RWPE1 (cell line): Measurements from ENCODE around the gene UNC50.

Experiments used
- CTCF ChIA-PET: fragments of 350-600 bp; sonication (Branson Sonifier 250); formaldehyde crosslinking; extraction: SDS; loops from one replicate; lab custom pipeline; 2021; lab: Yijun Ruan, JAX
- POLR2A ChIA-PET: fragments of 400-600 bp; formaldehyde crosslinking; extraction: SDS; loops from one replicate; lab custom pipeline; 2020; ENCODE audit warnings: antibody characterized with exemption; ENCODE audit not compliant: low non-redundant PET; lab: Yijun Ruan, JAX
- DNase-seq: peaks from one replicate; pipeline ENCODE4 v3.0.0; 2012; ENCODE audit warnings: low spot score
- H3K27ac ChIP-seq: fragments of 450-650 bp; 2 replicates; pipeline ENCODE4 v1.5.1; 2017
- TF ChIP-seq, protein P1 (sequence below): fragments of 450-650 bp; conservative IDR thresholded peaks from 2 replicates; pipeline ENCODE4 v1.5.1; 2017; ENCODE audit warnings: low read depth, mild to moderate bottlenecking

UNC50 gene, protein sequence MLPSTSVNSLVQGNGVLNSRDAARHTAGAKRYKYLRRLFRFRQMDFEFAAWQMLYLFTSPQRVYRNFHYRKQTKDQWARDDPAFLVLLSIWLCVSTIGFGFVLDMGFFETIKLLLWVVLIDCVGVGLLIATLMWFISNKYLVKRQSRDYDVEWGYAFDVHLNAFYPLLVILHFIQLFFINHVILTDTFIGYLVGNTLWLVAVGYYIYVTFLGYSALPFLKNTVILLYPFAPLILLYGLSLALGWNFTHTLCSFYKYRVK

DNA sequence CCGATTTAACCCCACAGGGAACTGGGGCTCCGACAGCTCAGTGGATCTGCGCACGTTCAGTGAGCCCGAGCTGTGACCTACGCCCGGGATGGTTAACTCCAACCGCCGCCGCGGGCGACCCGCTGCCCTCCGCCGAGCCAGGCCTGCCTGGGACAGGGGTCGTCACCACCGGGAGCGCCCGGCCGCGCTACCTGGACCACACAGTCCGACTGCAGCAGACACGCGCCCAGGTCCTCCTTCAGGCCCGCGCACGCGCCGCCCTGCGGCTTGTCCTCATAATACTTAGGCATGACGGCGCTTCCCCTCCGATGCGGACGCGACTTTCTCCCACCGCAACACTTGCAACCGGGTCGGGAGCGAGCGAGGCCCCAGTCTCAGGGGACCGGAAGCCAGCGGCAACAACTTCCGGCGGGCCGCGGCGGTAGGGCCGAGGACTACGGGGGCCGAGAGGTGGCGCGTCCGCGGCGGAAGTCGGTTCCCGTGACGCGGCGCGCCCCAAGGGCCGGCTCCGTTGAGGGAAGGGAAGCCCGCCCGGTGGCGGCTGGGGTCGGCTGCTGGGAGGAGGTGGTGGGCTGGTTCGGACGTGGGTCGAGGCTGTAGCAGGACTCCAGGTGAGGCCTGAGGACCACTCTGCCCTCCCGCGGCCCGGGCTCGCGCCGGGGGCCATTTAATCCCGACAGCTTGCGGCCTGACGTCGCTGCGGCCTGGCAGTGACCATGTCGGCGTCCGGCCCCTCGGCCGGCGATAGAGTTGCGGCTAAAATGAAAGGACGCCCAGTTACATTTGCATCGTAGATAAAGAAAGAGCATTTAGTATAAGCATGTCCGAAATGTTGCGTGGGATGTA is at the start of gene UNC50, which contains the start of gene COA5:
Gene UNC50, plus strand, starts transcription at position 474 of the 846 bp plus-strand sequence. CDS start 1,171 bp downstream, outside the sequence.
Gene COA5, minus strand, starts transcription at position 397 of the 846 bp plus-strand sequence. Its CDS starts 107 bp downstream, at position 290.
- TF ChIP-seq, protein P1, sequence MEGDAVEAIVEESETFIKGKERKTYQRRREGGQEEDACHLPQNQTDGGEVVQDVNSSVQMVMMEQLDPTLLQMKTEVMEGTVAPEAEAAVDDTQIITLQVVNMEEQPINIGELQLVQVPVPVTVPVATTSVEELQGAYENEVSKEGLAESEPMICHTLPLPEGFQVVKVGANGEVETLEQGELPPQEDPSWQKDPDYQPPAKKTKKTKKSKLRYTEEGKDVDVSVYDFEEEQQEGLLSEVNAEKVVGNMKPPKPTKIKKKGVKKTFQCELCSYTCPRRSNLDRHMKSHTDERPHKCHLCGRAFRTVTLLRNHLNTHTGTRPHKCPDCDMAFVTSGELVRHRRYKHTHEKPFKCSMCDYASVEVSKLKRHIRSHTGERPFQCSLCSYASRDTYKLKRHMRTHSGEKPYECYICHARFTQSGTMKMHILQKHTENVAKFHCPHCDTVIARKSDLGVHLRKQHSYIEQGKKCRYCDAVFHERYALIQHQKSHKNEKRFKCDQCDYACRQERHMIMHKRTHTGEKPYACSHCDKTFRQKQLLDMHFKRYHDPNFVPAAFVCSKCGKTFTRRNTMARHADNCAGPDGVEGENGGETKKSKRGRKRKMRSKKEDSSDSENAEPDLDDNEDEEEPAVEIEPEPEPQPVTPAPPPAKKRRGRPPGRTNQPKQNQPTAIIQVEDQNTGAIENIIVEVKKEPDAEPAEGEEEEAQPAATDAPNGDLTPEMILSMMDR, result no peak
- CTCF ChIA-PET, result interaction anchor here (0.5 kb wide), 1 partner anchor 129 kb away, joined by 3 read pairs; no protein-coding TSS in a partner anchor
- peak within 1 kb of the TSS; percentile 81 for H3K27ac ChIP-seq
- POLR2A ChIA-PET, result no interaction called here
- DNase-seq, result peak; percentile 92

DNA sequence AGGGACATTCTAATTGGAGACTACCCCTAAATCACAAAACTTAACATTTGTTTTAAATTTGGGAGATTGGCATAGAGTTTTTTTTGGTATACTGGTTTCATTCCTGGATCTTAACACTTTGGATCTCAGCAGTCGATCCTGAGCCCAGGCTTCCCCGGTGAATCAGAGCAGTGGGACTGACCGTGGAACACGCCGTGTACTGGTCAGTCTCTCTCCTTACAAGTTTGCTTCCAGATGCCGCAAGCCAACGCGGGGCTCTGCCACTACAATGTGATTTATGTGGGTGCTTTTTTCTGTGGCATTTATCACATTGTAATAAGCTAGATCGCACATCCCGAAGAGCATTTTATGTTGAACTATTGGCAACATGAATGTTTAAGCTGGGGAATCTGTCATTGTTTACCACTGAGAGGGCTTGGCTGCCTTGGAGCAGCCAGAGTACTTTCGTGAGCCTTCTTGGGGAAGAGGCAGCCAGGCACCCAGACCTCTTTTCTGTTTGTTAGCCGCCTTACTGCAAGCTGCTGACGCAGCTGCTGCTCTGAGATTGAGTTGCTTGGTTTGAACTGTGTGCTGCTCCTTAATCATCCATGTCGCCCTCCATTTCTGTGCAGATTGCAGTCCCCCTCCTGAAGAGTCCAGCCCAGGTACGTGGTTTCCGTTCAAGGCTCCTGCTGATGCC is 49.4 kb upstream of the UNC50 start:
- ChIA-PET CTCF (no interaction called here), POLR2A (interaction anchor here (0.9 kb wide), 1 partner anchor 43 kb away, joined by 3 read pairs; no protein-coding TSS in a partner anchor)
- no peak overlapping the region for H3K27ac ChIP-seq
- TF ChIP-seq, protein P1, result no peak
- no peak for DNase-seq

DNA sequence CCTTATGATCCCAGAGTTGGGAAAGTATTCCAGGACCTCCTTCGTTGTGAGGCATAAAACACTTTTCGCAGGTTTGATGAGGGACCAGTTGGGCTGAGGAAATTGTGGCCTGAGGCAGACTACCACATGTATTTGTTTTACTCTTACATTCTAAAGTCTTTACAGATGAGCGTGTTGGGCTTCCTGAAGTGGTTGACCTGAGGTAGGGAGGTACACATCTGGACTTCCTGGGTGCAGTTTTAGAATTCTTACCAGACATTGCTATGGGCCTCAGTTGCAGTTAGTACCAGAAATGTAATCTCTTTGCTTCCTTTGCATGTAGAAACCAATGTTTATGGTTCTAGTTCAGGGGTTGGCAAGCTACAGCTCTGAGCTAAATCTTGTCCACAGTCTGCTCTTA is 48.8 kb upstream of the UNC50 start:
- H3K27ac ChIP-seq, result no peak overlapping the region
- ChIA-PET CTCF (interaction anchor here (0.8 kb wide), 1 partner anchor 146 kb away, joined by 3 read pairs; no protein-coding TSS in a partner anchor), POLR2A (interaction anchor here (0.9 kb wide), 1 partner anchor 42 kb away, joined by 3 read pairs; no protein-coding TSS in a partner anchor)
- no peak for DNase-seq
- TF ChIP-seq, protein P1, result no peak

DNA sequence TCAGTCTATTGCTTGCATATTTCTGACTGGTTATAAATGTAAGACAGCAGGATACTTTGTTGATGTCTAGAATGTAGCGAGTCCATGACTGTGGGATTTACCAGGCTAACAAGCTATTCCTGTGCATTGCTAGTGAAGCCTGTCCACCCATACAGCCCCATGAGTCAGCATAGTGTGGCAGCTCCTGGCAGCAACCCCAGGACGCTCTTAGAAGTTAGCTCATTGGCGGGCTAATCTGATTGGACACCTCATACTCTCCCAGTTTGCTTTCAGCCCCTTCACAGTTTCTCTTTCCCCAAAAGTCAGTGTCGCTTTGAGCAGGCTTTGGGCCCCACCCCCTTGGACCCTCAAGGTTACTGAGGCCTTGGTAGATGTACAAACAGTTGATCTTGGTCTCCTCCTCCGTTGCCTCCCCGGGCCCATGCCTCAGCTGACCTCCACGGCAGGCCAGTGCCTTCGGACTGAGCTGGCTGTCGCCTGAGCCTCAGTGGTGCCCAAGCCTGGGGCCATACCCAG is 48.1 kb upstream of the UNC50 start:
- POLR2A ChIA-PET, result interaction anchor here (0.9 kb wide), 1 partner anchor 42 kb away, joined by 3 read pairs; no protein-coding TSS in a partner anchor
- H3K27ac ChIP-seq, result no peak overlapping the region
- TF ChIP-seq, protein P1, result no peak
- peak; percentile 78 for DNase-seq
- CTCF ChIA-PET, result interaction anchor here (0.8 kb wide), 1 partner anchor 147 kb away, joined by 3 read pairs; no protein-coding TSS in a partner anchor

DNA sequence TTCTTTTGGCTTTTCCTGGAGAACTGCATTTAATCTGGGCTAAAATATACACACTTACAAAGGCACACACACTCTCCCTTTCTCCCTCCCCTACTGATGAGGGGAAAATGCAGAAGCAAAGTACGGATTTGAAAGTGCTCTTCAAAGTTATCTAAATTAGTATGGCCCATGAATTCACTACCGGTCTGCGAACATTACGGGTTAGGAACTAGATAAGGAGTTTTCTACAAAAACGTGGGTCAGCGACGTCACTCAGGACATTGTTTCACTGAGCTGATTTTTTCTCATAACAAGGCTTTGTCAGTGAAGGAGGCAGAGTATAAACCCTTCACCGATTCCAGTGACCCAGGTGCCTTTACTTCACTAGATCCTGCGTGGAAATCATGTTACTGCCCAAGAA is 47.4 kb upstream of the UNC50 start:
- ChIA-PET CTCF (interaction anchor here (0.9 kb wide), 1 partner anchor 12 kb away, joined by 3 read pairs; no protein-coding TSS in a partner anchor), POLR2A (no interaction called here)
- H3K27ac ChIP-seq, result no peak overlapping the region
- TF ChIP-seq, protein P1, result no peak
- DNase-seq, result no peak
